ENCODE measurements around the gene CPLX1. TPM values are rescaled to one million over a fixed set of nuclear protein-coding genes. Genes with fewer than 3 reads are reported as not detected.

The CPLX1 gene
- total and polyA plus RNA-seq, 12 donors, result 1.7 to 25.3 (median 7.5) TPM

- 88 to 95% (median 93%) methylated on average over 3 of the region's 3 CpGs for WGBS, 4 donors
- no peak overlapping the region for H3K4me3 ChIP-seq
- H3K9me3 ChIP-seq (replicated peaks in 1 of 3), result no peaks in the 10 kb centered on the region
- intact Hi-C loops (cut with DNase I), result no loop called here
- TF ChIP-seq CTCF (IDR thresholded peaks at IDR 0.05), result no peak
- no peak for TF ChIP-seq POLR2A (IDR thresholded peaks at IDR 0.05)
- H3K27me3 ChIP-seq, result no peaks in the 10 kb centered on the region
- no peak overlapping the region for H3K27ac ChIP-seq
- no peaks in the 10 kb centered on the region for H3K4me1 ChIP-seq (replicated peaks in 1 of 2)
- H3K36me3 ChIP-seq (replicated peaks in 1 of 2), result peaks cover 0 to 54% of the 10 kb centered on the region in 2 donors
- DNase-seq, result no peak
Observed at GRCh38 chr4:856225-856901, 30.4 kb upstream of the CPLX1 start.

- peaks cover under 1 to 3% of the 10 kb centered on the region in 2 donors for H3K4me1 ChIP-seq (replicated peaks in 1 of 2)
- TF ChIP-seq POLR2A (IDR thresholded peaks at IDR 0.05) (no peak), CTCF (IDR thresholded peaks at IDR 0.05) (no peak)
- 20 to 56% (median 34%) methylated on average over 1 of the region's 1 CpG for WGBS, 4 donors
- peaks cover 0 to 54% of the 10 kb centered on the region in 2 donors for H3K36me3 ChIP-seq (replicated peaks in 1 of 2)
- H3K27ac ChIP-seq, result no peak overlapping the region
- no peaks in the 10 kb centered on the region for H3K27me3 ChIP-seq
- H3K9me3 ChIP-seq (replicated peaks in 1 of 3), result no peaks in the 10 kb centered on the region
- H3K4me3 ChIP-seq, result no peak overlapping the region
- DNase-seq, result no peak
- intact Hi-C loops (cut with DNase I), result no loop called here
Observed at GRCh38 chr4:855880-856224, 29.9 kb upstream of the CPLX1 start.

- DNase-seq, result no peak
Observed at GRCh38 chr4:854356-854755, 28.4 kb upstream of the CPLX1 start.

GRCh38 chr4:853416-853781 lies 27.5 kb upstream of the CPLX1 start:
- H3K27me3 ChIP-seq, result no peaks in the 10 kb centered on the region
- H3K36me3 ChIP-seq (replicated peaks in 1 of 2), result peaks cover 0 to 47% of the 10 kb centered on the region in 2 donors
- DNase-seq, result no peak
- H3K9me3 ChIP-seq (replicated peaks in 1 of 3), result no peaks in the 10 kb centered on the region
- WGBS, 4 donors, result 90 to 97% (median 94%) methylated on average over 9 to 33 of the region's 33 CpGs
- peaks cover 9 to 12% of the 10 kb centered on the region in 2 donors for H3K4me1 ChIP-seq (replicated peaks in 1 of 2)
- intact Hi-C loops (cut with DNase I), result no loop called here
- TF ChIP-seq POLR2A (IDR thresholded peaks at IDR 0.05), result no peak
- TF ChIP-seq CTCF (IDR thresholded peaks at IDR 0.05), result no peak
- H3K4me3 ChIP-seq, result no peak overlapping the region
- no peak overlapping the region for H3K27ac ChIP-seq

More at GRCh38 chr4:854356-854755, 28.4 kb upstream of the CPLX1 start:
- Histone ChIP-seq H3K4me1 (replicated peaks in 1 of 2) (peaks cover 9 to 12% of the 10 kb centered on the region in 2 donors), H3K36me3 (replicated peaks in 1 of 2) (peaks cover 0 to 52% of the 10 kb centered on the region in 2 donors), H3K27ac (no peak overlapping the region), H3K27me3 (no peaks in the 10 kb centered on the region), H3K9me3 (replicated peaks in 1 of 3) (no peaks in the 10 kb centered on the region), H3K4me3 (no peak overlapping the region)
- WGBS, 4 donors, result 92 to 96% (median 93%) methylated on average over 11 of the region's 11 CpGs
- intact Hi-C loops (cut with DNase I), result no loop called here
- TF ChIP-seq CTCF (IDR thresholded peaks at IDR 0.05) (no peak), POLR2A (IDR thresholded peaks at IDR 0.05) (no peak)

Data from adrenal gland (tissue), 12 donors.